Colonic mucosa (tissue), 4 donors: Measurements from ENCODE around the gene BCL2L1. TPM values are rescaled to one million over a fixed set of nuclear protein-coding genes. Genes with fewer than 3 reads are reported as not detected.

Experiments
- DNase-seq: peaks from one replicate; pipeline ENCODE4 v3.0.0-alpha.2; 2020
- H3K27ac ChIP-seq: fragments of 200-600 bp; one replicate; pipeline ENCODE4 v1.8.0; 2021
- H3K27me3 ChIP-seq: fragments of 200-600 bp; one replicate; pipeline ENCODE4 v1.8.0; 2021
- H3K36me3 ChIP-seq: fragments of 200-600 bp; one replicate; pipeline ENCODE4 v1.8.0; 2021
- H3K4me1 ChIP-seq: fragments of 200-600 bp; one replicate; pipeline ENCODE4 v1.8.0; 2021; ENCODE audit warnings: mild to moderate bottlenecking
- H3K4me3 ChIP-seq: fragments of 200-600 bp; one replicate; pipeline ENCODE4 v1.8.0; 2021
- H3K9ac ChIP-seq, 2 donors: one replicate each; pipeline ENCODE4 v1.7.0; 2013; ENCODE audit warnings: control low read depth in 2 of 2, low read depth in 2 of 2, low read length in 2 of 2
- H3K9me3 ChIP-seq: fragments of 200-600 bp; one replicate; pipeline ENCODE4 v1.8.0; 2021
- intact Hi-C: fragments of 100-400 bp; cut with DNase I; formaldehyde crosslinking; loops from one replicate; pipeline ENCODE4 v1.14.1; 2022
- total RNA-seq, 2 donors: library from RNA; stranded (reverse); fragmentation: NEBNext Ultra II Directional in 1 of 2; extraction: Animal tissue kit (Norgen Biotek cat#: 25700) in 1 of 2; gene quantifications; one replicate each; pipeline ENCODE4 v1.2.1, GENCODE V29; 2021
- TF ChIP-seq, protein P1 (sequence below): fragments of 200-600 bp; IDR thresholded peaks from one replicate; pipeline ENCODE4 v1.8.0; 2022; ENCODE audit warnings: antibody characterized with exemption, mild to moderate bottlenecking
- donor health status: healthy.
- donor health status: DM: no; HTN: no; CAD: no.
- donor health status: DM: no; HTN: no; CAD: no.

BCL2L1 gene
- total RNA-seq, 2 donors from 2014 or later = 55.9 to 59.4 TPM

- Histone ChIP-seq H3K36me3 (no peaks in the 10 kb centered on the region), H3K9ac (no peak overlapping the region), H3K27me3 (no peaks in the 10 kb centered on the region), H3K9me3 (no peaks in the 10 kb centered on the region), H3K4me3 (no peak overlapping the region), H3K27ac (no peak overlapping the region), H3K4me1 (no peaks in the 10 kb centered on the region)
- intact Hi-C loops = no loop called here
- TF ChIP-seq, protein P1, sequence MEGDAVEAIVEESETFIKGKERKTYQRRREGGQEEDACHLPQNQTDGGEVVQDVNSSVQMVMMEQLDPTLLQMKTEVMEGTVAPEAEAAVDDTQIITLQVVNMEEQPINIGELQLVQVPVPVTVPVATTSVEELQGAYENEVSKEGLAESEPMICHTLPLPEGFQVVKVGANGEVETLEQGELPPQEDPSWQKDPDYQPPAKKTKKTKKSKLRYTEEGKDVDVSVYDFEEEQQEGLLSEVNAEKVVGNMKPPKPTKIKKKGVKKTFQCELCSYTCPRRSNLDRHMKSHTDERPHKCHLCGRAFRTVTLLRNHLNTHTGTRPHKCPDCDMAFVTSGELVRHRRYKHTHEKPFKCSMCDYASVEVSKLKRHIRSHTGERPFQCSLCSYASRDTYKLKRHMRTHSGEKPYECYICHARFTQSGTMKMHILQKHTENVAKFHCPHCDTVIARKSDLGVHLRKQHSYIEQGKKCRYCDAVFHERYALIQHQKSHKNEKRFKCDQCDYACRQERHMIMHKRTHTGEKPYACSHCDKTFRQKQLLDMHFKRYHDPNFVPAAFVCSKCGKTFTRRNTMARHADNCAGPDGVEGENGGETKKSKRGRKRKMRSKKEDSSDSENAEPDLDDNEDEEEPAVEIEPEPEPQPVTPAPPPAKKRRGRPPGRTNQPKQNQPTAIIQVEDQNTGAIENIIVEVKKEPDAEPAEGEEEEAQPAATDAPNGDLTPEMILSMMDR = no peak
- no peak for DNase-seq
Observed at GRCh38 chr20:31620246-31620645, 102.4 kb downstream of the BCL2L1 start.

DNA sequence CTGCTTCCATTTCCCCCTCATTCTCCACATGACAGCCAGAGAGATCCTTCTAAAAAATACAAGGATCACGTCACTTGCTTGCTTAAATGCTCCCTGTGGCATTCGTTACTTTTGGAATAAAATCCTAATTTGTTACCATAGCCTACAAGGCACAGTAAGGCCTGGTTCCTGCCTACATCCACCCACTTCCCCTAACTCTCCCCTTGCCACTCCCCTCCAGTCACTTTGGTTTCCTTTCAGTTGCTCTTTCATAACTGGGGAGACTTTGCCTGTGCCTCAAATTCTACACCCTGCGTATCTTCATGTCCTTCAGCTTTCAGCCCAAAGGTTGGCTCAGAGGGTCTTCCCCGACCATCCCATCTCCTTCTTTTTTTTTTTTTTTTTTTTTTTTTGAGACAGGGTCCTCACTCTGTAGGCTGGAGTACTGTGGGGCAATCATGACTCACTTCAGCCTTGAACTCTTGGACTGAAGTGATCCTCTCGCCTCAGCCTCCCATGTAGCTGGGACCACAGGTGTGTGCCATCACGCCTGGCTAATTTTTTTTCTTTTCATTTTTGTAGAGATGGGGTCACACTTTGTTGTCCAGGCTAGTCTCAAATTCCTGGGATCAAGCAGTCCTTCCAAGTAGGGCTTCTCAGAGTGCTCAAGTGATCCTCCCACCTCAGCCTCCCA lies 105.1 kb downstream of the BCL2L1 start:
- H3K36me3 ChIP-seq = no peaks in the 10 kb centered on the region
- no peaks in the 10 kb centered on the region for H3K9me3 ChIP-seq
- H3K4me1 ChIP-seq = no peaks in the 10 kb centered on the region
- no peaks in the 10 kb centered on the region for H3K27me3 ChIP-seq
- H3K4me3 ChIP-seq = no peak overlapping the region
- H3K9ac ChIP-seq = no peak overlapping the region
- no peak overlapping the region for H3K27ac ChIP-seq
- TF ChIP-seq, protein P1 = no peak
- intact Hi-C loops = no loop called here
- DNase-seq = no peak

- H3K4me3 ChIP-seq = no peak overlapping the region
- H3K4me1 ChIP-seq = no peaks in the 10 kb centered on the region
- intact Hi-C loops = no loop called here
- H3K27me3 ChIP-seq = no peaks in the 10 kb centered on the region
- H3K9ac ChIP-seq = no peak overlapping the region
- no peaks in the 10 kb centered on the region for H3K9me3 ChIP-seq
- no peak for DNase-seq
- no peak overlapping the region for H3K27ac ChIP-seq
- H3K36me3 ChIP-seq = no peaks in the 10 kb centered on the region
- TF ChIP-seq, protein P1 = no peak
Observed at GRCh38 chr20:31615416-31615815, 107.3 kb downstream of the BCL2L1 start.

Other genes starting within 250 kb of the BCL2L1 start
- gene DEFB124, start 247.7 kb downstream of the BCL2L1 start, total RNA-seq = not detected
- under 1 TPM; 0.32 to 0.44 TPM for gene REM1, start 247.6 kb downstream of the BCL2L1 start, total RNA-seq
- gene HM13, start 208.4 kb downstream of the BCL2L1 start, total RNA-seq = 100 to 1,000 TPM; 107 to 179 TPM
- 100 to 1,000 TPM; 134 to 179 TPM for gene ID1, start 117.6 kb downstream of the BCL2L1 start, total RNA-seq
- gene COX4I2, start 85.0 kb downstream of the BCL2L1 start, total RNA-seq = under 1 TPM in 1 of 2 donors, not detected in 1; 0.52 TPM
- 10 to 100 TPM; 21.8 to 74.5 TPM for gene TPX2, start 16.4 kb upstream of the BCL2L1 start, total RNA-seq
- under 1 TPM; 0.11 to 0.20 TPM for gene MYLK2, start 96.5 kb upstream of the BCL2L1 start, total RNA-seq
- gene FOXS1, start 122.7 kb upstream of the BCL2L1 start, total RNA-seq = under 1 TPM; 0.20 to 0.48 TPM
- gene DUSP15, start 147.7 kb upstream of the BCL2L1 start, total RNA-seq = under 1 TPM; 0.59 to 0.74 TPM
- gene TTLL9, start 147.8 kb upstream of the BCL2L1 start, total RNA-seq = not detected
- gene PDRG1, start 229.2 kb upstream of the BCL2L1 start, total RNA-seq = 10 to 100 TPM in 1 of 2 donors, 1 to 10 TPM in 1; 9.9 to 14.6 TPM
- gene XKR7, start 245.3 kb upstream of the BCL2L1 start, total RNA-seq = under 1 TPM; 0.07 to 0.16 TPM